C4-2B (cell line): ENCODE measurements around the gene RAPGEF4.

ENCODE experiments used
- ZFX ChIP-seq: fragments of 450-650 bp; IDR thresholded peaks from 2 replicates; pipeline ENCODE4 v1.6.1; 2017
- TF ChIP-seq, protein P1 (sequence below): fragments of 450-650 bp; conservative IDR thresholded peaks from 2 replicates; pipeline ENCODE4 v1.5.1; 2017; ENCODE audit warnings: mild to moderate bottlenecking

DNA sequence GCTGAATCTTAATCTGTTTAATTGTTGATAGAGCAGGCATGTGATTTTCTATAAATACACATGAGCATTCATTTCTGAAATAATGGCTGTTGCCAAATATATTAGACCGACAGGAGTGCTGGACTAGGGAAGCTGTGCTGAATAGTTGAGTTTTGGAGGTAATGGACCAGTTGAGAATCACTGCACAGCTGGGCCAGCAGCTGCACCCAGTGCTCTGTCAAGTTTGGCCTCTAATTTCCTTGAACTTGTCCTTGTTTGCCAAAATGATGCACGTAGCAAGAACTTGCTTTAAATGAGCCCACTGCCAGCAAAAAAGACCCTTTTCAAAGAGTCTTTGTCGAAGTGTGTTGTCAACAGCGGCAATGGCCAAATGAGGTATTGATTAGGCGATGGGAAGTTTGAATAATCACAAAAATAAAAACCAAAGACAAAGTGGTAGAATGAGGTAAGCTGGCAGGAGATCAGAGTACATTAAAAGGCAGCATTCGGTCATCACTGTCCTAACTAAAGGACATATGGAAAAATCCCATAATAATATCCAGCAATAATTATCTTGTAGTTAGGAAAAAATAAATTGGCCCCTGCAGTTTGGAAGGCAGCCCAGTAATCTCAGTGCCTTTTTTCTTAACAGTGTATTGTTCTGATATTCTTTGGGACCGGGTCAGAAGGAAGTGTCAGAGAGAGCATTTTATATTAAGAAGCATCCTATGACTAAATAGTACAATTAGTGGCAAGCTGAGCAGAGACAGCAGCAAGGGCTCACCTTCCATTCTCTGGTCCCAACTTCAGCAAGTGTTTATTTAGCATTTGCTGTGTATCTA lies 126.2 kb downstream of the RAPGEF4 start:
- TF ChIP-seq, protein P1, sequence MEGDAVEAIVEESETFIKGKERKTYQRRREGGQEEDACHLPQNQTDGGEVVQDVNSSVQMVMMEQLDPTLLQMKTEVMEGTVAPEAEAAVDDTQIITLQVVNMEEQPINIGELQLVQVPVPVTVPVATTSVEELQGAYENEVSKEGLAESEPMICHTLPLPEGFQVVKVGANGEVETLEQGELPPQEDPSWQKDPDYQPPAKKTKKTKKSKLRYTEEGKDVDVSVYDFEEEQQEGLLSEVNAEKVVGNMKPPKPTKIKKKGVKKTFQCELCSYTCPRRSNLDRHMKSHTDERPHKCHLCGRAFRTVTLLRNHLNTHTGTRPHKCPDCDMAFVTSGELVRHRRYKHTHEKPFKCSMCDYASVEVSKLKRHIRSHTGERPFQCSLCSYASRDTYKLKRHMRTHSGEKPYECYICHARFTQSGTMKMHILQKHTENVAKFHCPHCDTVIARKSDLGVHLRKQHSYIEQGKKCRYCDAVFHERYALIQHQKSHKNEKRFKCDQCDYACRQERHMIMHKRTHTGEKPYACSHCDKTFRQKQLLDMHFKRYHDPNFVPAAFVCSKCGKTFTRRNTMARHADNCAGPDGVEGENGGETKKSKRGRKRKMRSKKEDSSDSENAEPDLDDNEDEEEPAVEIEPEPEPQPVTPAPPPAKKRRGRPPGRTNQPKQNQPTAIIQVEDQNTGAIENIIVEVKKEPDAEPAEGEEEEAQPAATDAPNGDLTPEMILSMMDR = no peak
- TF ChIP-seq ZFX = no peak
